ENCODE data around the gene ABCA7. TPM values are rescaled to one million over a fixed set of nuclear protein-coding genes. Genes with fewer than 3 reads are reported as not detected.
A peak's percentile ranks its signal among the peaks of the same experiment; 100 is the strongest.

ABCA7 gene
- total and polyA plus RNA-seq, 4 donors, result 3.0 to 60.9 (median 4.8) TPM

- no peak overlapping the region for H3K4me3 ChIP-seq (ENCODE audit: low read depth in 1 of 3, low read length in 3 of 3)
- TF ChIP-seq FOXA1 (IDR thresholded peaks at IDR 0.05), result no peak
- no peak for DNase-seq (ENCODE audit: low spot score)
- no peak overlapping the region for H3K9ac ChIP-seq (ENCODE audit: low read depth in 1 of 2, low read length in 2 of 2)
- H3K27ac ChIP-seq (ENCODE audit: low read depth in 1 of 2, low read length in 2 of 2), result peak overlapping the region; percentile 60 to 64
- H3K27me3 ChIP-seq (ENCODE audit: control insufficient read depth in 4 of 4, insufficient read depth in 4 of 4, low read length in 3 of 4), result no peaks in the 10 kb centered on the region
- 76% methylated on average over 43 of the region's 43 CpGs for WGBS
- no peaks in the 10 kb centered on the region for H3K9me3 ChIP-seq (ENCODE audit: control insufficient read depth in 4 of 4, low read length in 3 of 4)
- peaks cover 23 to 39% (median 31%) of the 10 kb centered on the region in 4 donors for H3K4me1 ChIP-seq (ENCODE audit: control insufficient read depth in 4 of 4, insufficient read depth in 4 of 4, low read length in 3 of 4)
- H3K36me3 ChIP-seq (ENCODE audit: control insufficient read depth in 4 of 4, insufficient read depth in 3 of 4, low read depth in 1 of 4, low read length in 3 of 4), result peaks cover 0 to 8% (median 0%) of the 10 kb centered on the region in 4 donors
Measured at GRCh38 chr19:993831-994393, 46.0 kb upstream of the ABCA7 start.

GRCh38 chr19:994516-994915 lies 45.4 kb upstream of the ABCA7 start:
- Histone ChIP-seq H3K27ac (ENCODE audit: low read depth in 1 of 2, low read length in 2 of 2) (no peak overlapping the region), H3K4me3 (ENCODE audit: low read depth in 1 of 3, low read length in 3 of 3) (no peak overlapping the region), H3K9me3 (ENCODE audit: control insufficient read depth in 4 of 4, low read length in 3 of 4) (no peaks in the 10 kb centered on the region), H3K4me1 (ENCODE audit: control insufficient read depth in 4 of 4, insufficient read depth in 4 of 4, low read length in 3 of 4) (peaks cover 23 to 39% (median 31%) of the 10 kb centered on the region in 4 donors), H3K9ac (ENCODE audit: low read depth in 1 of 2, low read length in 2 of 2) (no peak overlapping the region), H3K36me3 (ENCODE audit: control insufficient read depth in 4 of 4, insufficient read depth in 3 of 4, low read depth in 1 of 4, low read length in 3 of 4) (peaks cover 0 to 8% (median 0%) of the 10 kb centered on the region in 4 donors), H3K27me3 (ENCODE audit: control insufficient read depth in 4 of 4, insufficient read depth in 4 of 4, low read length in 3 of 4) (no peaks in the 10 kb centered on the region)
- WGBS, result 96% methylated on average over 18 of the region's 18 CpGs
- no peak for DNase-seq (ENCODE audit: low spot score)
- TF ChIP-seq NR2F2 (IDR thresholded peaks at IDR 0.05) (no peak), TAF1 (conservative IDR thresholded peaks at IDR 0.05) (no peak), SP1 (IDR thresholded peaks at IDR 0.05) (no peak), HNF4G (IDR thresholded peaks at IDR 0.05) (no peak), EGR1 (IDR thresholded peaks at IDR 0.05; ENCODE audit: low read depth in 2 of 2) (no peak), CTCF (IDR thresholded peaks at IDR 0.05; ENCODE audit: low read depth, low read length, missing input control) (no peak), RXRA (IDR thresholded peaks at IDR 0.05) (no peak), JUND (IDR thresholded peaks at IDR 0.05) (no peak), FOXA2 (IDR thresholded peaks at IDR 0.05) (no peak), GABPA (IDR thresholded peaks at IDR 0.05 in 1 of 2, conservative IDR thresholded peaks at IDR 0.05 in 1 of 2) (no peak), HNF4A (conservative IDR thresholded peaks at IDR 0.05) (no peak), FOXA1 (IDR thresholded peaks at IDR 0.05) (no peak), YY1 (IDR thresholded peaks at IDR 0.05) (no peak), ATF3 (IDR thresholded peaks at IDR 0.05) (no peak), RAD21 (IDR thresholded peaks at IDR 0.05) (no peak)
- TF ChIP-seq, protein P1, sequence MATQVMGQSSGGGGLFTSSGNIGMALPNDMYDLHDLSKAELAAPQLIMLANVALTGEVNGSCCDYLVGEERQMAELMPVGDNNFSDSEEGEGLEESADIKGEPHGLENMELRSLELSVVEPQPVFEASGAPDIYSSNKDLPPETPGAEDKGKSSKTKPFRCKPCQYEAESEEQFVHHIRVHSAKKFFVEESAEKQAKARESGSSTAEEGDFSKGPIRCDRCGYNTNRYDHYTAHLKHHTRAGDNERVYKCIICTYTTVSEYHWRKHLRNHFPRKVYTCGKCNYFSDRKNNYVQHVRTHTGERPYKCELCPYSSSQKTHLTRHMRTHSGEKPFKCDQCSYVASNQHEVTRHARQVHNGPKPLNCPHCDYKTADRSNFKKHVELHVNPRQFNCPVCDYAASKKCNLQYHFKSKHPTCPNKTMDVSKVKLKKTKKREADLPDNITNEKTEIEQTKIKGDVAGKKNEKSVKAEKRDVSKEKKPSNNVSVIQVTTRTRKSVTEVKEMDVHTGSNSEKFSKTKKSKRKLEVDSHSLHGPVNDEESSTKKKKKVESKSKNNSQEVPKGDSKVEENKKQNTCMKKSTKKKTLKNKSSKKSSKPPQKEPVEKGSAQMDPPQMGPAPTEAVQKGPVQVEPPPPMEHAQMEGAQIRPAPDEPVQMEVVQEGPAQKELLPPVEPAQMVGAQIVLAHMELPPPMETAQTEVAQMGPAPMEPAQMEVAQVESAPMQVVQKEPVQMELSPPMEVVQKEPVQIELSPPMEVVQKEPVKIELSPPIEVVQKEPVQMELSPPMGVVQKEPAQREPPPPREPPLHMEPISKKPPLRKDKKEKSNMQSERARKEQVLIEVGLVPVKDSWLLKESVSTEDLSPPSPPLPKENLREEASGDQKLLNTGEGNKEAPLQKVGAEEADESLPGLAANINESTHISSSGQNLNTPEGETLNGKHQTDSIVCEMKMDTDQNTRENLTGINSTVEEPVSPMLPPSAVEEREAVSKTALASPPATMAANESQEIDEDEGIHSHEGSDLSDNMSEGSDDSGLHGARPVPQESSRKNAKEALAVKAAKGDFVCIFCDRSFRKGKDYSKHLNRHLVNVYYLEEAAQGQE (IDR thresholded peaks at IDR 0.05), result no peak
- TF ChIP-seq, protein P2, sequence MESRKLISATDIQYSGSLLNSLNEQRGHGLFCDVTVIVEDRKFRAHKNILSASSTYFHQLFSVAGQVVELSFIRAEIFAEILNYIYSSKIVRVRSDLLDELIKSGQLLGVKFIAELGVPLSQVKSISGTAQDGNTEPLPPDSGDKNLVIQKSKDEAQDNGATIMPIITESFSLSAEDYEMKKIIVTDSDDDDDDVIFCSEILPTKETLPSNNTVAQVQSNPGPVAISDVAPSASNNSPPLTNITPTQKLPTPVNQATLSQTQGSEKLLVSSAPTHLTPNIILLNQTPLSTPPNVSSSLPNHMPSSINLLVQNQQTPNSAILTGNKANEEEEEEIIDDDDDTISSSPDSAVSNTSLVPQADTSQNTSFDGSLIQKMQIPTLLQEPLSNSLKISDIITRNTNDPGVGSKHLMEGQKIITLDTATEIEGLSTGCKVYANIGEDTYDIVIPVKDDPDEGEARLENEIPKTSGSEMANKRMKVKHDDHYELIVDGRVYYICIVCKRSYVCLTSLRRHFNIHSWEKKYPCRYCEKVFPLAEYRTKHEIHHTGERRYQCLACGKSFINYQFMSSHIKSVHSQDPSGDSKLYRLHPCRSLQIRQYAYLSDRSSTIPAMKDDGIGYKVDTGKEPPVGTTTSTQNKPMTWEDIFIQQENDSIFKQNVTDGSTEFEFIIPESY (IDR thresholded peaks at IDR 0.05), result no peak
- TF ChIP-seq, protein P3, sequence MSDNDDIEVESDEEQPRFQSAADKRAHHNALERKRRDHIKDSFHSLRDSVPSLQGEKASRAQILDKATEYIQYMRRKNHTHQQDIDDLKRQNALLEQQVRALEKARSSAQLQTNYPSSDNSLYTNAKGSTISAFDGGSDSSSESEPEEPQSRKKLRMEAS (IDR thresholded peaks at IDR 0.05), result no peak
